ENCODE results near the gene CCT7. TPM values are rescaled to one million over a fixed set of nuclear protein-coding genes. Genes with fewer than 3 reads are reported as not detected.

The CCT7 gene
- total and polyA plus RNA-seq, 8 donors = 177 to 233 (median 214) TPM

GRCh38 chr2:73286134-73286655 is 52.1 kb downstream of the CCT7 start:
- peaks cover 26 to 78% of the 10 kb centered on the region in 2 donors for H3K27me3 ChIP-seq
- ATAC-seq = no peak
- TF ChIP-seq, protein P1, sequence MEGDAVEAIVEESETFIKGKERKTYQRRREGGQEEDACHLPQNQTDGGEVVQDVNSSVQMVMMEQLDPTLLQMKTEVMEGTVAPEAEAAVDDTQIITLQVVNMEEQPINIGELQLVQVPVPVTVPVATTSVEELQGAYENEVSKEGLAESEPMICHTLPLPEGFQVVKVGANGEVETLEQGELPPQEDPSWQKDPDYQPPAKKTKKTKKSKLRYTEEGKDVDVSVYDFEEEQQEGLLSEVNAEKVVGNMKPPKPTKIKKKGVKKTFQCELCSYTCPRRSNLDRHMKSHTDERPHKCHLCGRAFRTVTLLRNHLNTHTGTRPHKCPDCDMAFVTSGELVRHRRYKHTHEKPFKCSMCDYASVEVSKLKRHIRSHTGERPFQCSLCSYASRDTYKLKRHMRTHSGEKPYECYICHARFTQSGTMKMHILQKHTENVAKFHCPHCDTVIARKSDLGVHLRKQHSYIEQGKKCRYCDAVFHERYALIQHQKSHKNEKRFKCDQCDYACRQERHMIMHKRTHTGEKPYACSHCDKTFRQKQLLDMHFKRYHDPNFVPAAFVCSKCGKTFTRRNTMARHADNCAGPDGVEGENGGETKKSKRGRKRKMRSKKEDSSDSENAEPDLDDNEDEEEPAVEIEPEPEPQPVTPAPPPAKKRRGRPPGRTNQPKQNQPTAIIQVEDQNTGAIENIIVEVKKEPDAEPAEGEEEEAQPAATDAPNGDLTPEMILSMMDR (IDR thresholded peaks at IDR 0.05) = no peak
- H3K4me3 ChIP-seq = no peak overlapping the region
- no peaks in the 10 kb centered on the region for H3K9me3 ChIP-seq
- peaks cover 8 to 25% of the 10 kb centered on the region in 2 donors for H3K4me1 ChIP-seq
- no peak overlapping the region for H3K27ac ChIP-seq
- no peaks in the 10 kb centered on the region for H3K36me3 ChIP-seq
- intact Hi-C loops (cut with DNase I) = no loop called here
- no peak for DNase-seq

DNA sequence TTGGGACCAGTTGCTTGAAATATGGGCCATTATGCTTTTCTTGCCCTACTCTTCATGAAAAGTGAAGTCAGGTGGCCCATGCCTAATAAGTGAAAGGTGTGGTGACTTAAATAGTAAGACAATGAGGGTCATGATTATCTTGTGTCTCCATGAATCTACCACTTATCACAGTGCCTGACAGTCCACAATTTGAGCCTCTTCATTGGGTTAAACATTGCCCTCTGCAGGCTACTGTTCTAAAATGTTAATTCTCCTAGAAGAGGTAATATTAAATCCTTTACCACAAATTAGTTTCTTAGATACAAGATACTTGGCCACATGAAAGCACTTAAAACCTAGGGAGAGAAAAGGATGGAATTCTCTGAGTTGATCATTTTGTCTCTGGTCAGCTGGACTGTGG is 55.2 kb downstream of the CCT7 start:
- TF ChIP-seq, protein P1 (IDR thresholded peaks at IDR 0.05) = no peak
- intact Hi-C loops (cut with DNase I) = no loop called here
- no peak for DNase-seq

DNA sequence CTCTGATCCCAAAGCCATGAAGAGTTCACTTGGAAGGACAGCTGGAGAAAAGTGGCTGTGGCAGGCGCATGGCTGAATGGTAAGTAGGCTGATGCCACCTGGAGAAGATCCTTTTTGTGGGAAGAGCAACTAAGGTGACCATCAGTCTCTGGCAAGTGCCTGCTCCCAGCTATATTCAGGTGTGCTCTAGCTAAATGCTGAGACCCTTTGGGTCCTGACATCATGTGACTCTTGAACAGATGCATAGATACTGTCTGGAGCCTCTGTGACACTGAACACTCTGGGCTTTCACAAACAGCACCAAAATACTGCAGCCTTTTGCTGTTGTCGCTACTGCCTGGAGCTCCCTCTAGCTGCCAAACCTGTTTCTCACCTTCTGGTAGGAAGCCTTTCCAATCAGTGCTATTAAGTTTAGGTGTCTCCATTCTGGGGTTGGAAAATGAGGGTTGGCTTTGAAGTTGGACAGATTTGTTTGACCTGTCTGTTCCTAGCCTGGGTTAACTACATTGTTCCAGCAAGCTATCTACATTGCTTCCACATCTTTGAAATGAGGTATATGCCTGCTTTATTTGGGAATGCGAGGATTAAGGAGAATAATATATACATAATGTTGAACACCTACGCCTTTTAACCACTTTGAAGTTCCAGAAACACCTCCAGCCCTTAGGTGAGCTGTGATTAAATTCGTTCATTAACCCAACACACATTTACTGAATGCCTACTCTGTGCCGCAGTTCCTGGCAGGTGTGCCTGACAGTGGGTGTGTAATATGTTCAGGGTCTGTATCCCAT is 56.1 kb downstream of the CCT7 start:
- no peak for DNase-seq

More for the DNA sequence above, 55.2 kb downstream of the CCT7 start:
- peaks cover 8 to 33% of the 10 kb centered on the region in 2 donors for H3K4me1 ChIP-seq
- no peaks in the 10 kb centered on the region for H3K9me3 ChIP-seq
- H3K4me3 ChIP-seq = no peak overlapping the region
- no peak overlapping the region for H3K27ac ChIP-seq
- no peaks in the 10 kb centered on the region for H3K36me3 ChIP-seq
- ATAC-seq = no peak
- peaks cover 57 to 96% of the 10 kb centered on the region in 2 donors for H3K27me3 ChIP-seq

DNA sequence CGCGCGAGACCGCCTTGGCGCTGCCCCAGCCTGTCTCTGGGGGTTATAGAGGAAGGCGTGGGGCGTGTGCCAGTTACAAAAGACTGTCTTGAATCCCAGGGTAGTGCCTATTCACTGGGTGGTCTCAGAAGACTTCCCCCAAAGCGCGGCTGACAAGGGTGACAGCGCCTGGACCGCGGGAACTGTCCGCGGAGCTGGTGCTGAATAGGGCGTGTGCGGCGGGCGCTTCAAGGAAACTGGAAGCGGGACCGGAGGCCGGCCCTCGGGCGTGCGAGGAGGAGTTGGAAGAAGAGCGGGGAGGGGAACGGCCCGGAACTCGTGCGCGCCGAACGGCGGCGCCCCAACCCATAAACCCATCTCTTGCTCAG is 57.0 kb downstream of the CCT7 start:
- peaks cover 8 to 24% of the 10 kb centered on the region in 2 donors for H3K4me1 ChIP-seq
- H3K9me3 ChIP-seq = no peaks in the 10 kb centered on the region
- H3K27ac ChIP-seq = no peak overlapping the region
- DNase-seq = peak; percentile 54 to 87 (median 76)
- no peaks in the 10 kb centered on the region for H3K36me3 ChIP-seq
- intact Hi-C loops (cut with DNase I) = no loop called here
- TF ChIP-seq, protein P1 (IDR thresholded peaks at IDR 0.05) = no peak
- no peak overlapping the region for H3K4me3 ChIP-seq
- peaks cover 62 to 96% of the 10 kb centered on the region in 2 donors for H3K27me3 ChIP-seq
- peak; percentile 89 for ATAC-seq

More for the DNA sequence above, 56.1 kb downstream of the CCT7 start:
- peak; percentile 51 for ATAC-seq
- TF ChIP-seq, protein P1 (IDR thresholded peaks at IDR 0.05) = peak; percentile 24 to 28
- Histone ChIP-seq H3K27ac (no peak overlapping the region), H3K4me3 (no peak overlapping the region), H3K27me3 (peaks cover 59 to 96% of the 10 kb centered on the region in 2 donors), H3K4me1 (peaks cover 8 to 24% of the 10 kb centered on the region in 2 donors), H3K36me3 (no peaks in the 10 kb centered on the region), H3K9me3 (no peaks in the 10 kb centered on the region)
- intact Hi-C loops (cut with DNase I) = no loop called here

All from left lung (tissue), 10 donors.